GM10248 (cell line): Measurements from ENCODE around the gene RGS21.

ENCODE experiments used
- CTCF ChIA-PET: fragments of 300-600 bp; sonication (Branson Sonifier 250); formaldehyde crosslinking; extraction: SDS; loops from one replicate; lab custom pipeline; 2021; ENCODE audit warnings: antibody characterized with exemption; lab: Yijun Ruan, JAX
- POLR2A ChIA-PET: fragments of 350-650 bp; sonication (Branson Sonifier 250); formaldehyde crosslinking; extraction: SDS; loops from one replicate; lab custom pipeline; 2020; ENCODE audit warnings: antibody characterized with exemption; lab: Yijun Ruan, JAX
- DNase-seq: peaks from one replicate; pipeline ENCODE4 v3.0.0; 2012; ENCODE audit errors: extremely low spot score
- TF ChIP-seq, protein P1 (sequence below): IDR thresholded peaks from 2 replicates; pipeline ENCODE4 v1.5.1; 2012; ENCODE audit warnings: mild to moderate bottlenecking, low read depth; ENCODE audit errors: extremely low read depth, missing control alignments, control extremely low read depth

Gene RGS21

DNA sequence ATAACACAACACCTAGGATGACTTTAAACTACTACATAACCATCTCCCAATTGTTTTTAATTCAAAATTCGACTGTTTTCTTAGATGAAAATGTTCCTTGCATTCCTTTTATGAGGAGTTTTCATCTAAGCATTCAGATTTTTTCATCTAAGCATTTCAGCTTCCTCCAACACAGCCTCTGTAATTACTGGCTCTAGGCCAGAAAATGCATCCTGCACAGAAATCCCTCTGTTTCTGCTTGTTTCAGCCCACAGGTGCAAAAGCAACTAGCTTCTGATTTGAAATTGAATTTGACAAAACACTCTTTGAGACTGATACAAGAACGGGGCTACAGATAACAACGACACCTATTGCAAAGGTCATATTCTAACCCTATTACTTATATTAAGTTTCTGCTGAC lies 90.4 kb downstream of the RGS21 start:
- DNase-seq: no peak
- TF ChIP-seq, protein P1, sequence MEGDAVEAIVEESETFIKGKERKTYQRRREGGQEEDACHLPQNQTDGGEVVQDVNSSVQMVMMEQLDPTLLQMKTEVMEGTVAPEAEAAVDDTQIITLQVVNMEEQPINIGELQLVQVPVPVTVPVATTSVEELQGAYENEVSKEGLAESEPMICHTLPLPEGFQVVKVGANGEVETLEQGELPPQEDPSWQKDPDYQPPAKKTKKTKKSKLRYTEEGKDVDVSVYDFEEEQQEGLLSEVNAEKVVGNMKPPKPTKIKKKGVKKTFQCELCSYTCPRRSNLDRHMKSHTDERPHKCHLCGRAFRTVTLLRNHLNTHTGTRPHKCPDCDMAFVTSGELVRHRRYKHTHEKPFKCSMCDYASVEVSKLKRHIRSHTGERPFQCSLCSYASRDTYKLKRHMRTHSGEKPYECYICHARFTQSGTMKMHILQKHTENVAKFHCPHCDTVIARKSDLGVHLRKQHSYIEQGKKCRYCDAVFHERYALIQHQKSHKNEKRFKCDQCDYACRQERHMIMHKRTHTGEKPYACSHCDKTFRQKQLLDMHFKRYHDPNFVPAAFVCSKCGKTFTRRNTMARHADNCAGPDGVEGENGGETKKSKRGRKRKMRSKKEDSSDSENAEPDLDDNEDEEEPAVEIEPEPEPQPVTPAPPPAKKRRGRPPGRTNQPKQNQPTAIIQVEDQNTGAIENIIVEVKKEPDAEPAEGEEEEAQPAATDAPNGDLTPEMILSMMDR: no peak
- POLR2A ChIA-PET: no interaction called here
- CTCF ChIA-PET: interaction anchor here (1.4 kb wide), 1 partner anchor 8 kb away, joined by 4 read pairs; no protein-coding TSS in a partner anchor
